ENCODE results near the gene TBC1D17. TPM values are rescaled to one million over a fixed set of nuclear protein-coding genes. Genes with fewer than 3 reads are reported as not detected.

TBC1D17 gene
- total RNA-seq, 2 donors from 2014 or later = 33.0 to 51.4 TPM

- DNase-seq (ENCODE audit: low spot score) = no peak
- H3K4me3 ChIP-seq = no peak overlapping the region
- H3K4me1 ChIP-seq (replicated peaks) = no peaks in the 10 kb centered on the region
- WGBS = 89% methylated on average over 1 of the region's 1 CpG
- intact Hi-C loops (cut with DNase I) = no loop called here
- H3K27ac ChIP-seq = no peak overlapping the region
- TF ChIP-seq POLR2A (IDR thresholded peaks at IDR 0.05) (no peak), CTCF (IDR thresholded peaks at IDR 0.05) (no peak), POLR2AphosphoS5 (IDR thresholded peaks at IDR 0.05) (no peak)
- H3K27me3 ChIP-seq (replicated peaks; ENCODE audit: insufficient read depth) = no peaks in the 10 kb centered on the region
- H3K9me3 ChIP-seq = no peaks in the 10 kb centered on the region
- no peaks in the 10 kb centered on the region for H3K36me3 ChIP-seq
Measured at GRCh38 chr19:49892716-49893115, 15.2 kb downstream of the TBC1D17 start.

GRCh38 chr19:49894011-49894664 lies 16.6 kb downstream of the TBC1D17 start:
- no peak for DNase-seq (ENCODE audit: low spot score)
- Histone ChIP-seq H3K36me3 (no peaks in the 10 kb centered on the region), H3K9me3 (no peaks in the 10 kb centered on the region), H3K27me3 (replicated peaks; ENCODE audit: insufficient read depth) (no peaks in the 10 kb centered on the region), H3K4me1 (replicated peaks) (no peaks in the 10 kb centered on the region), H3K4me3 (no peak overlapping the region), H3K27ac (no peak overlapping the region)
- WGBS = 95% methylated on average over 18 of the region's 18 CpGs
- TF ChIP-seq CTCF (IDR thresholded peaks at IDR 0.05) (no peak), POLR2AphosphoS5 (IDR thresholded peaks at IDR 0.05) (no peak), POLR2A (IDR thresholded peaks at IDR 0.05) (no peak)
- intact Hi-C loops (cut with DNase I) = no loop called here

- no peaks in the 10 kb centered on the region for H3K9me3 ChIP-seq
- no peak overlapping the region for H3K4me3 ChIP-seq
- H3K27me3 ChIP-seq (replicated peaks; ENCODE audit: insufficient read depth) = no peaks in the 10 kb centered on the region
- no peak overlapping the region for H3K27ac ChIP-seq
- H3K4me1 ChIP-seq (replicated peaks) = no peaks in the 10 kb centered on the region
- intact Hi-C loops (cut with DNase I) = no loop called here
- DNase-seq (ENCODE audit: low spot score) = no peak
- H3K36me3 ChIP-seq = no peaks in the 10 kb centered on the region
- 85% methylated on average over 17 of the region's 17 CpGs for WGBS
- TF ChIP-seq POLR2AphosphoS5 (IDR thresholded peaks at IDR 0.05) = no peak
Measured at GRCh38 chr19:49894879-49895565, 17.5 kb downstream of the TBC1D17 start.

GRCh38 chr19:49895566-49896297 lies 18.2 kb downstream of the TBC1D17 start:
- TF ChIP-seq POLR2A (IDR thresholded peaks at IDR 0.05) (no peak), CTCF (IDR thresholded peaks at IDR 0.05) (no peak), POLR2AphosphoS5 (IDR thresholded peaks at IDR 0.05) (no peak)
- intact Hi-C loops (cut with DNase I) = no loop called here
- no peak overlapping the region for H3K4me3 ChIP-seq
- no peak for DNase-seq (ENCODE audit: low spot score)
- no peaks in the 10 kb centered on the region for H3K9me3 ChIP-seq
- H3K27ac ChIP-seq = no peak overlapping the region
- no peaks in the 10 kb centered on the region for H3K36me3 ChIP-seq
- 71% methylated on average over 17 of the region's 17 CpGs for WGBS
- H3K27me3 ChIP-seq (replicated peaks; ENCODE audit: insufficient read depth) = no peaks in the 10 kb centered on the region
- no peaks in the 10 kb centered on the region for H3K4me1 ChIP-seq (replicated peaks)

GRCh38 chr19:49896863-49897621 lies 19.5 kb downstream of the TBC1D17 start, which contains the start of gene IL4I1:
Gene IL4I1 (minus strand): TSS chr19:49896887. CDS start chr19:49896160, 727 bp downstream.
- intact Hi-C loops (cut with DNase I) = no loop called here
- Histone ChIP-seq H3K9me3 (no peaks in the 10 kb centered on the region), H3K4me3 (no peak within 1 kb of the TSS), H3K36me3 (no peaks in the 10 kb centered on the region), H3K27me3 (replicated peaks; ENCODE audit: insufficient read depth) (no peaks in the 10 kb centered on the region), H3K27ac (no peak within 1 kb of the TSS), H3K4me1 (replicated peaks) (no peaks in the 10 kb centered on the region)
- TF ChIP-seq POLR2AphosphoS5 (IDR thresholded peaks at IDR 0.05) (no peak), CTCF (IDR thresholded peaks at IDR 0.05) (no peak), POLR2A (IDR thresholded peaks at IDR 0.05) (no peak)
- DNase-seq (ENCODE audit: low spot score) = no peak
- WGBS = 35% methylated on average over 19 of the region's 20 CpGs
